Activated naive CD8-positive, alpha-beta T cell treated with anti-CD3 and anti-CD28 coated beads for 36 hours (primary cell): Measurements from ENCODE around the gene KAT7. TPM values are rescaled to one million over a fixed set of nuclear protein-coding genes. Genes with fewer than 3 reads are reported as not detected.

Experiments
- DNase-seq: peaks from one replicate; pipeline ENCODE4 v3.0.0; 2021
- H3K27ac Mint-ChIP-seq: one replicate; pipeline ENCODE4 v1.8.0; 2022; ENCODE audit warnings: mild to moderate bottlenecking, moderate library complexity, mixed read lengths
- H3K27me3 Mint-ChIP-seq: one replicate; pipeline ENCODE4 v1.8.0; 2022; ENCODE audit warnings: mild to moderate bottlenecking, mixed read lengths
- H3K36me3 Mint-ChIP-seq: one replicate; pipeline ENCODE4 v1.8.0; 2021; ENCODE audit warnings: mild to moderate bottlenecking, mixed read lengths
- H3K4me1 Mint-ChIP-seq: one replicate; pipeline ENCODE4 v1.8.0; 2021; ENCODE audit warnings: mixed read lengths
- H3K4me3 Mint-ChIP-seq: one replicate; pipeline ENCODE4 v1.8.0; 2022; ENCODE audit warnings: mild to moderate bottlenecking, moderate library complexity, mixed read lengths
- H3K9me3 Mint-ChIP-seq: one replicate; pipeline ENCODE4 v1.8.0; 2022; ENCODE audit warnings: mixed read lengths
- total RNA-seq, 2 experiments: library from RNA; stranded (reverse); gene quantifications; one replicate each; pipeline ENCODE4 v1.2.3, GENCODE V29; 2021

KAT7 gene
- total RNA-seq, 2 experiments from 2014 or later, result 65.9 to 67.2 TPM

DNA sequence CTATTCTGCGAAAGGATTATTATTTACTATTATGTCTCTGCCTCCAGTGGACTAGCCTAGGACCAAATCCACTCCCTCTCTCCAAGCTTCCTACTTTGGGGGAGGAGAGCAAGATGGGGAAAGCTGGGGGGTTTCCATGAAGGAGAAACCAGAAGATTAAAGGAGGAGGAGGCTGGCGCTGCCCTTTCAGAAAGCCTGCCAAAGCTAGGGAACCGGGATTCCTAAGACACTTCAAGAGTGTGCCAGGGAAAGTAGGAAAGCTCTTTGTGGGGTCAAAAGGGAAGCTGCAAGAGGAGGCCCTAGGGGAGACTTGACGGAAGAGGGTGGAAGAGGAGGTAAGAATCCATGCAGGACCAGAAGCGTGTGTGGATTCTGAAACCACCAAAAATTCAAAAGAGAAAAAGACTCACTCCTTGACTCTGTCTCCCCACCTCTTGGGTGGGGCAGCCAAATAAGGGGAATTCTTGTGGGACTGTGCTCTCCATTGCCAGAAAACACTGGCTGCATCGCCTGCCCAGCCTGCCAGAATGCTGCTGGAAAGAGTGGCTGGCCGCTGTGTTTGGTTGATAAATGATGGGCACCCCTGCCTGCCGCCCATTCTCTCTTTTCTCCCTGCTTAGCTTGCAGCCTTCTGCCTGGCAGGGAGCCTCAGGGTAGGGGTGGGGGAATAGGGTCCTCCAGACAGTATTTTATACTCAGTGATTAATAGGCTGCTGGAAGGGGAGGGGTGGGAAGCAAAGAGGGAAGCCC, 11.8 kb upstream of the KAT7 start:
- Mint-ChIP-seq H3K27me3 (no peaks in the 10 kb centered on the region), H3K4me3 (no peak overlapping the region), H3K27ac (no peak overlapping the region), H3K4me1 (peaks cover 8% of the 10 kb centered on the region), H3K9me3 (no peaks in the 10 kb centered on the region), H3K36me3 (no peaks in the 10 kb centered on the region)
- no peak for DNase-seq

- H3K36me3 Mint-ChIP-seq, result no peaks in the 10 kb centered on the region
- no peak for DNase-seq
- peaks cover 8% of the 10 kb centered on the region for H3K4me1 Mint-ChIP-seq
- no peaks in the 10 kb centered on the region for H3K27me3 Mint-ChIP-seq
- no peak overlapping the region for H3K4me3 Mint-ChIP-seq
- H3K9me3 Mint-ChIP-seq, result no peaks in the 10 kb centered on the region
- no peak overlapping the region for H3K27ac Mint-ChIP-seq
Observed at GRCh38 chr17:49777563-49777962, 10.9 kb upstream of the KAT7 start.

GRCh38 chr17:49779156-49779738, 9.2 kb upstream of the KAT7 start:
- Mint-ChIP-seq H3K27ac (no peak overlapping the region), H3K36me3 (no peaks in the 10 kb centered on the region), H3K4me1 (peaks cover 8% of the 10 kb centered on the region), H3K9me3 (no peaks in the 10 kb centered on the region), H3K27me3 (no peaks in the 10 kb centered on the region), H3K4me3 (no peak overlapping the region)
- DNase-seq, result no peak

DNA sequence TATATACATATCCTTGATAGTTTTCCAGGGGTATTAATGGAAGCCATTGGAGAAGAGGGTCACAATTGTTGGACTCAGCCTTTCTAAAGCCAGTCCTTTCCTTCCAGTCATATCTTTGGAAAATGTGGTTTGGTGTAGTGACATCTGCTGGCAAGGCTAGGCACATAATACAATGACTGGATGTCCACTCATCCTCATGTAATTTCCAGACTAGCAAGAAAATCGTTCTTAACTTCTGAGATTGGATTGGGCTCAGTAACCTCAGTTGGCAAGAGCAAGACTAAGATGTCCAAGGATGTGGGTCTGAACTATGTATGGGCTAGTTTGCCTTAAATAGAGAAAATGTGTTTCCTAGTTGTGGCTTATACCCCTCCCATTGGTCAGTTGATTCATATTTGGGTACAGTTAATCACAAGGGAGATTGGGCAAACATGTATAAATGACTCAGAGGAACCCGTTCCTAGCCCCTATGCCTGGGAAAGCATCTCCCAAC, 8.7 kb upstream of the KAT7 start:
- Mint-ChIP-seq H3K9me3 (no peaks in the 10 kb centered on the region), H3K4me1 (peaks cover 8% of the 10 kb centered on the region), H3K27ac (no peak overlapping the region), H3K27me3 (no peaks in the 10 kb centered on the region), H3K36me3 (no peaks in the 10 kb centered on the region), H3K4me3 (no peak overlapping the region)
- no peak for DNase-seq

DNA sequence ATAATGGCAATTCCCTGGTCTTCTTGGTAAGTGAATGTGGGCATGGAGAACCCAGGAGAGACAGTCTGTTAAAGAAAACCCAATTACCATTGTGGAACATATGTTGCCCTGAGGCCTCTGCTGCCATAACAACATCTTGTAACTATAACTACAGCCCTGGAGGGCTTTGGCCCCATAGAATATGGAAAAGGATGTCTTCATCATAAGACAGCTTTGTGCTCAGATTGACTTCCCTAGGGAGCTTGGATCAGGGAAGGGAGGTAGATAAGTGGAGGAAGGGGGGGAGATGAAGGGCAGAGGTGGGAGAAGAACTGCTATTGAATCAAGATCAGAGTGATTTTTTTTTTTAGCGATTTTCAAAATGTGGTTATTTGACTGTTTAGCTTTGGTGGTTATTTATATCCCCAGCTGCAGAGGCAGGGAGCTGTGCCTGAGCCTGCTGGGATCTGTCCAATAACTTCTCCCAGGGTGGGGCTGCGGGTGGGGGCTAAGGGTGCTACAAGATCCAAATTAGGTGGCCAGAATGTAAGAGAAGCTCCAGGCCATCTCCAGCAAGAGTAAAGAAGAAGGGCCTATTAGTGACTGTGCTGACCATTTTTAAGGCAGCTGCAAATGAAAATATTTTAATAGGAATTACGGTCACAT, 5.3 kb upstream of the KAT7 start:
- Mint-ChIP-seq H3K9me3 (no peaks in the 10 kb centered on the region), H3K4me3 (no peak overlapping the region)
- DNase-seq, result no peak

GRCh38 chr17:49783791-49784190, 4.7 kb upstream of the KAT7 start:
- Mint-ChIP-seq H3K36me3 (peaks cover 5% of the 10 kb centered on the region), H3K27ac (no peak overlapping the region), H3K4me1 (peaks cover 15% of the 10 kb centered on the region), H3K4me3 (no peak overlapping the region), H3K9me3 (no peaks in the 10 kb centered on the region), H3K27me3 (no peaks in the 10 kb centered on the region)
- DNase-seq, result no peak

More for the DNA sequence above, 5.3 kb upstream of the KAT7 start:
- Mint-ChIP-seq H3K4me1 (peaks cover 15% of the 10 kb centered on the region), H3K36me3 (peaks cover 5% of the 10 kb centered on the region), H3K27me3 (no peaks in the 10 kb centered on the region), H3K27ac (no peak overlapping the region)

DNA sequence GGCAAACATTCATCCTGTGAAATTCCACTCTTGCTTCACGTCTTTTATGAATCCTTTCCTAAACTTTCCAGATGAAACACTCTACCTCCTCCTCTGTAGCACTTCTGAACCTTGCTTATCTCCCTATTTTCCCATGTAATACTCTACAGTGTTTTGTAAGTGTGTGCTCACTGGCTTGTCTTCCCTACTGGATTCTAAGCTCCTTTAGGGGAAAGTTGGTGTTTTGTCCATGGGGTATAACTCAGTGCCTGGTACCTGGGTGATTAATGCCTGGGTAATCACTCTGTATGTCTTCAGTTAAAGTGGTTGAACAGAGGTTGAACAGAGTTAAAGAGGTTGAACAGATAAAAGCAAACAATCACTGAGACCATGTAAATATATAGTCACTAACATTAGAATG, 3.8 kb upstream of the KAT7 start:
- Mint-ChIP-seq H3K9me3 (no peaks in the 10 kb centered on the region), H3K27ac (no peak overlapping the region), H3K27me3 (no peaks in the 10 kb centered on the region), H3K36me3 (peaks cover 11% of the 10 kb centered on the region), H3K4me1 (peaks cover 18% of the 10 kb centered on the region), H3K4me3 (no peak overlapping the region)
- DNase-seq, result no peak

DNA sequence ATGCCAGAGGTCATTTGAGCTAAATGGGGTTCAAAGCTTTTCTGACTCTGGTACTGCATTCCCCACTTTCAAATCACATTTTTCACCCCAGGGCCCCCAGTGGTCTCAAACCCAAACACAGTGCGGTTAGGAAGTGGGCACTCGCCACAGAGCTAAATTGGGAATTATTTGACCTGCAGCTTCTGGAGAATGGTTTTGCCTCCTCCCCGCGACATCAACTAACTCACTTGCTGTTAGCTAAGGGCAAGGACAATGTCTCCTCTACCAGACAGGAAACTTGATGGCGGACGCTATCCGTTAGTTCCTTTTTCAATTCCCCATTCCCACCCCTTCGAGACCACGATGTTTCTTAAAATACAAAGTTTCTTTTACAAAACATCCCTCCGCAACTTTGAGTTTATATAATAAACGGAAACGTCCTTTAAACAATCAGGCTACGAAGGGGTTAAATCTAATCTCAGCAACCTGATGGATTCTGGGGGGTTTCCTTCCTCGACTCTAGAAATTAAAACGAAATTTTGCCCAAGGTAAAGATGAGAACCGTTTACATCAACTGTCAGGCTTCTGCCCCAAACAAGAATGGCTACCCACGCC, 500 bp upstream of the KAT7 start:
- H3K27ac Mint-ChIP-seq, result peak overlapping the region; percentile 98

GRCh38 chr17:49789243-49789578, 730 bp downstream of the KAT7 start:
- Mint-ChIP-seq H3K36me3 (peaks cover 43% of the 10 kb centered on the region), H3K4me3 (peak overlapping the region; percentile 94), H3K27ac (peak overlapping the region; percentile 98), H3K9me3 (no peaks in the 10 kb centered on the region), H3K4me1 (peaks cover 54% of the 10 kb centered on the region), H3K27me3 (no peaks in the 10 kb centered on the region)
- DNase-seq, result no peak

More for the DNA sequence above, 500 bp upstream of the KAT7 start:
- H3K4me3 Mint-ChIP-seq, result peak overlapping the region; percentile 94
- DNase-seq, result no peak
- H3K9me3 Mint-ChIP-seq, result no peaks in the 10 kb centered on the region
- H3K4me1 Mint-ChIP-seq, result peaks cover 44% of the 10 kb centered on the region
- H3K36me3 Mint-ChIP-seq, result peaks cover 31% of the 10 kb centered on the region
- H3K27me3 Mint-ChIP-seq, result no peaks in the 10 kb centered on the region

DNA sequence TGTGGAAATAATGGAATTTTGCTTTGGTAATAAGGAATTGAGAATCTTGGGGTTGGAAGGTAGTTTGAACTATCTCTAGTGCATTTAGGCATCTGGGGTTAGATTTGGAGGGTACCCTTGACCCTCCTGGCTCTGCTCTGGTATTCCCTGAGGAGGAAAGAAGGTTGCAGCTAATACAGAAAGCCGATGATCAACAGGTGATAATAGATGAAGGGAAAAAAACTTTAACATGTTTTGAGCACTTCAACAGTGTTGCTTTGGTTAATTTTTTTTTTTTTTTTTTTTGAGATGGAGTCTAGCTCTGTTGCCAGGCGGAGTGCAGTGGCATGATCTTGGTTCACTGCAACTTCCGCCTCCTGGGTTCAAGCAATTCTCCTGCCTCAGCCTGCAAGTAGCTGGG, 4.8 kb downstream of the KAT7 start:
- Mint-ChIP-seq H3K4me1 (peaks cover 76% of the 10 kb centered on the region), H3K4me3 (no peak overlapping the region), H3K36me3 (peaks cover 43% of the 10 kb centered on the region), H3K27ac (no peak overlapping the region), H3K9me3 (no peaks in the 10 kb centered on the region), H3K27me3 (no peaks in the 10 kb centered on the region)
- DNase-seq, result no peak

GRCh38 chr17:49795372-49795771, 6.9 kb downstream of the KAT7 start:
- H3K4me3 Mint-ChIP-seq, result peak overlapping the region; percentile 16

DNA sequence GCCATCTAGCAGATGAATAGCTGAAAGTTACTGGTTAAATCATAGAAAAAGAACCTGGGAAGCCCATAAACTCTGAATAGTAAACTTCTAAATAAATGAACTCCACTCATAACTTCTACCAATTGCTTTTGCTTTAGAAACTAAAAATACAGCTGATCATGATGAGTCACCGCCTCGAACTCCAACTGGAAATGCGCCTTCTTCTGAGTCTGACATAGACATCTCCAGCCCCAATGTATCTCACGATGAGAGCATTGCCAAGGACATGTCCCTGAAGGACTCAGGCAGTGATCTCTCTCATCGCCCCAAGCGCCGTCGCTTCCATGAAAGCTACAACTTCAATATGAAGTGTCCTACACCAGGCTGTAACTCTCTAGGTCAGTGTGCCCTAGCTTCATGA, 9.7 kb downstream of the KAT7 start:
- Mint-ChIP-seq H3K36me3 (peaks cover 37% of the 10 kb centered on the region), H3K9me3 (no peaks in the 10 kb centered on the region), H3K4me3 (no peak overlapping the region), H3K27ac (no peak overlapping the region), H3K4me1 (peaks cover 53% of the 10 kb centered on the region), H3K27me3 (no peaks in the 10 kb centered on the region)
- no peak for DNase-seq

More at GRCh38 chr17:49795372-49795771, 6.9 kb downstream of the KAT7 start:
- H3K36me3 Mint-ChIP-seq, result peaks cover 48% of the 10 kb centered on the region
- H3K27ac Mint-ChIP-seq, result peak overlapping the region; percentile 87
- H3K27me3 Mint-ChIP-seq, result no peaks in the 10 kb centered on the region
- H3K9me3 Mint-ChIP-seq, result no peaks in the 10 kb centered on the region
- peaks cover 72% of the 10 kb centered on the region for H3K4me1 Mint-ChIP-seq
- DNase-seq, result peak; percentile 22

- H3K4me3 Mint-ChIP-seq, result peak overlapping the region; percentile 5
- no peak overlapping the region for H3K27ac Mint-ChIP-seq
- H3K36me3 Mint-ChIP-seq, result peaks cover 31% of the 10 kb centered on the region
- H3K27me3 Mint-ChIP-seq, result no peaks in the 10 kb centered on the region
- H3K4me1 Mint-ChIP-seq, result peaks cover 49% of the 10 kb centered on the region
- no peaks in the 10 kb centered on the region for H3K9me3 Mint-ChIP-seq
- DNase-seq, result no peak
Observed at GRCh38 chr17:49798738-49799137, 10.3 kb downstream of the KAT7 start.

GRCh38 chr17:49809056-49809455, 20.6 kb downstream of the KAT7 start:
- DNase-seq, result no peak
- no peak overlapping the region for H3K27ac Mint-ChIP-seq
- H3K4me3 Mint-ChIP-seq, result no peak overlapping the region
- peaks cover 24% of the 10 kb centered on the region for H3K4me1 Mint-ChIP-seq
- no peaks in the 10 kb centered on the region for H3K27me3 Mint-ChIP-seq
- peaks cover 23% of the 10 kb centered on the region for H3K36me3 Mint-ChIP-seq
- no peaks in the 10 kb centered on the region for H3K9me3 Mint-ChIP-seq

DNA sequence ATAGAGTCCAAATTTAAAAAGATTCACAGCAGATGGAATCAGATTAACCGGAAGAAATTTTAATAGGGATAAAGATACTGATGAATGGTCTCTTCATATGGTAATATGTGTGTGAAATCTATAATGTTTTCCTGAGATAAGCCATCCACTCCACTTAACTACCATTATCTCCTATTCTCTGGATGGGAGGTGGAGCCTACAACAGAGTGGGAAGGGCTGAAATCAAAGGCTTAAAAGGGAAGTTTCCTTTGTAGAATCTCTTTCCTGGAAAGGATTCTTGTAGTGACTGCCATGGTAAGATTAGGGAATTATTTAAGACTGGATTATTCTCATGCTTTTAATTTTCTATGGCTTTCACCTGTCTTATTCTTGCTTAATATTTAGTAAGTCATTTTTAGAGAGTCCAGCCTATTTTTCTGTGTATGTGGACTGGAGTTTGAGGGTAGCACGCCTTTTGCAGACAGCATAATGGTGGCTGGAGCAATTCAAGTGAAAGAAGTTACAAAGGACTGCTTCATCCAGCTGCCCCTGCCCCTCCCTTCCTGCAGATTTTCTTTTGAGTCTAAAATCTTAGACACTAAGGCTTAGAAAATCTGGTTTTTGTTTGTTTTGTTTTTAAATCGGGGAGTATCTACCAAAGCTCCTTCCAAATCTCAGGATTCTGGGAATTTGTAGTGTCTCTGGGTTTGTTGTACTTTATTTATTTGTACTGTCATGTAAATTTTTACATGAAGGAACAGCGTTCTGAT, 26.5 kb downstream of the KAT7 start:
- Mint-ChIP-seq H3K36me3 (peaks cover 34% of the 10 kb centered on the region), H3K27me3 (no peaks in the 10 kb centered on the region), H3K4me1 (peaks cover 51% of the 10 kb centered on the region), H3K9me3 (no peaks in the 10 kb centered on the region), H3K27ac (no peak overlapping the region), H3K4me3 (no peak overlapping the region)
- DNase-seq, result no peak
